Measurements from ENCODE around the gene NIN. TPM values are rescaled to one million over a fixed set of nuclear protein-coding genes. Genes with fewer than 3 reads are reported as not detected.
"Not testable (repeated sequence)": the region's sequence is repeated elsewhere in the genome, so short reads cannot be mapped to it uniquely, and the experiment has no call there.

Gene NIN
- total RNA-seq, 4 donors from 2014 or later, result 23.7 to 51.2 (median 29.5) TPM

GRCh38 chr14:50816395-50817047, 14.4 kb downstream of the NIN start:
- DNase-seq (ENCODE audit: low spot score) (no peak), ATAC-seq (ENCODE audit: low FRiP score) (no peak)
- TF ChIP-seq CTCF (IDR thresholded peaks at IDR 0.05), result no peak

GRCh38 chr14:50815526-50815925, 15.4 kb downstream of the NIN start:
- not testable (repeated sequence) for DNase-seq (ENCODE audit: low spot score); ATAC-seq (ENCODE audit: low FRiP score)

GRCh38 chr14:50815058-50815457, 15.9 kb downstream of the NIN start:
- not testable (repeated sequence) for DNase-seq (ENCODE audit: low spot score)

GRCh38 chr14:50814161-50814560, 16.8 kb downstream of the NIN start:
- no peak for ATAC-seq (ENCODE audit: low FRiP score)
- DNase-seq (ENCODE audit: low spot score), result no peak
- TF ChIP-seq CTCF (IDR thresholded peaks at IDR 0.05), result no peak

More at GRCh38 chr14:50815058-50815457, 15.9 kb downstream of the NIN start:
- not testable (repeated sequence) for ATAC-seq (ENCODE audit: low FRiP score)

GRCh38 chr14:50813544-50813863, 17.5 kb downstream of the NIN start:
- no peak for TF ChIP-seq CTCF (IDR thresholded peaks at IDR 0.05)
- ATAC-seq (ENCODE audit: low FRiP score) (no peak), DNase-seq (ENCODE audit: low spot score) (no peak)

GRCh38 chr14:50812856-50813543, 18.0 kb downstream of the NIN start:
- no peak for ATAC-seq (ENCODE audit: low FRiP score)
- DNase-seq (ENCODE audit: low spot score), result no peak
- TF ChIP-seq CTCF (IDR thresholded peaks at IDR 0.05), result no peak

GRCh38 chr14:50812180-50812579, 18.8 kb downstream of the NIN start:
- ATAC-seq (ENCODE audit: low FRiP score) (no peak), DNase-seq (ENCODE audit: low spot score) (no peak)

More at GRCh38 chr14:50812180-50812579, 18.8 kb downstream of the NIN start:
- no peak for TF ChIP-seq CTCF (IDR thresholded peaks at IDR 0.05)

Measured in omental fat pad (tissue), 4 donors.